SK-N-MC (cell line): ENCODE results near the gene KRT82.

Source experiments
- EZH2 ChIP-seq: fragments of 200-600 bp; sonication (generic); IDR thresholded peaks from one replicate; pipeline ENCODE4 v1.6.1; 2017; ENCODE audit warnings: antibody characterized with exemption
- POLR2AphosphoS5 ChIP-seq: IDR thresholded peaks from 2 replicates; pipeline ENCODE4 v1.6.1; 2012; ENCODE audit warnings: mild to moderate bottlenecking, low read depth, low read length, borderline replicate concordance

DNA sequence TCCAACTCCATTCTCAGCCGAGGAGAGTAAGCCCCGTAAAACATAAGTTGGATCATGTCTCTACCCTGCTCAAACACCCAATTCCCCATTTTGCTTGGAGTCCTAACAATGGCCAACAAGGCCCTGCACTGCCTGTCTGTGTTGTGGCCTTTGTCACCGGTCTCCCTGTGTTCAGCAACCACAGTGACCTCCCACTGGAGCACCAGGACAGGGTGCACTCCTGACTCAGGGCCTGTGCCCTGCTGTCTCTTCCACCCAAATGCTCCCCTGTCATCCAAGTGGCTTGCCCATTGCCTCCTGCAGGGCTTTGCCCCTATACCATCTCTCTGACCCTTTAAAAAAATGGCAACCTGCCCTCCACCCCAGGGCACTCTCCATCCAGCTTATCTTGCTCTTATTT is 34.4 kb downstream of the KRT82 start:
- TF ChIP-seq EZH2 (no peak), POLR2AphosphoS5 (no peak)
